HepG2 (cell line): ENCODE results near the gene KLHDC8B. TPM values are rescaled to one million over a fixed set of nuclear protein-coding genes. Genes with fewer than 3 reads are reported as not detected.

ENCODE experiments used
- ELF3 ChIP-seq: IDR thresholded peaks from 2 replicates; pipeline ENCODE4 v1.6.1; 2016; ENCODE audit warnings: missing genetic modification reagents, missing compliant biosample characterization
- GABPA ChIP-seq, 2 experiments: IDR thresholded peaks; 2 replicates each; pipeline ENCODE4 v1.6.1; 2011 to 2016; ENCODE audit warnings: low read depth in 2 of 2, low read length in 1 of 2, missing biosample characterization in 1 of 2, missing genetic modification characterization in 1 of 2
- GATAD1 ChIP-seq: IDR thresholded peaks from 2 replicates; pipeline ENCODE4 v1.6.1; 2016; ENCODE audit warnings: missing genetic modification reagents, missing compliant biosample characterization
- HNRNPK ChIP-seq: fragments of 200-400 bp; formaldehyde crosslinking; IDR thresholded peaks from 2 replicates; pipeline ENCODE4 v1.6.1; 2018; ENCODE audit warnings: low read length, low read depth, moderate library complexity, mild to moderate bottlenecking; ENCODE audit not compliant: poor library complexity, severe bottlenecking
- KLF12 ChIP-seq: sonication (generic); formaldehyde crosslinking; IDR thresholded peaks from 2 replicates; pipeline ENCODE4 v1.4.0; 2020; ENCODE audit warnings: missing genetic modification reagents, borderline replicate concordance
- MAX ChIP-seq: IDR thresholded peaks from 2 replicates; pipeline ENCODE4 v1.6.1; 2012; ENCODE audit warnings: inconsistent platforms
- PCBP1 ChIP-seq: fragments of 200-400 bp; formaldehyde crosslinking; IDR thresholded peaks from 2 replicates; pipeline ENCODE4 v1.6.1; 2017; ENCODE audit warnings: mild to moderate bottlenecking, low read depth, low read length, borderline replicate concordance
- PHF8 ChIP-seq: sonication (generic); formaldehyde crosslinking; IDR thresholded peaks from 2 replicates; pipeline ENCODE4 v1.5.0; 2020; ENCODE audit warnings: missing genetic modification reagents
- REST ChIP-seq, 2 experiments: IDR thresholded peaks; 2 replicates each; pipeline ENCODE4 v1.6.1; 2011 to 2012; ENCODE audit warnings: low read length in 2 of 2, borderline replicate concordance in 1 of 2, low read depth in 1 of 2, mild to moderate bottlenecking in 1 of 2, moderate library complexity in 1 of 2
- SPEN ChIP-seq: sonication (generic); formaldehyde crosslinking; IDR thresholded peaks from 2 replicates; pipeline ENCODE4 v1.5.1; 2020; ENCODE audit warnings: low read depth, mild to moderate bottlenecking, missing genetic modification reagents
- THRA ChIP-seq: sonication (generic); formaldehyde crosslinking; IDR thresholded peaks from 2 replicates; pipeline ENCODE4 v1.4.0; 2020; ENCODE audit warnings: missing genetic modification reagents, borderline replicate concordance
- U2AF1 ChIP-seq: fragments of 200-400 bp; formaldehyde crosslinking; optimal IDR thresholded peaks from 2 replicates; pipeline ENCODE3; 2017; ENCODE audit warnings: mild to moderate bottlenecking, low read depth, low read length
- ZBTB7B ChIP-seq: sonication (generic); formaldehyde crosslinking; IDR thresholded peaks from 2 replicates; pipeline ENCODE4 v1.4.0; 2020; ENCODE audit warnings: missing genetic modification reagents
- ZEB1 ChIP-seq: IDR thresholded peaks from 2 replicates; pipeline ENCODE4 v1.6.1; 2012; ENCODE audit warnings: mild to moderate bottlenecking, low read depth, inconsistent platforms; ENCODE audit not compliant: insufficient replicate concordance
- ZFP91 ChIP-seq: sonication (generic); formaldehyde crosslinking; IDR thresholded peaks from 2 replicates; pipeline ENCODE4 v1.9.0; 2022; ENCODE audit warnings: missing genetic modification reagents, mild to moderate bottlenecking, borderline replicate concordance
- ZMYM3 ChIP-seq: sonication (generic); formaldehyde crosslinking; IDR thresholded peaks from 2 replicates; pipeline ENCODE4 v1.5.1; 2020; ENCODE audit warnings: mild to moderate bottlenecking, missing genetic modification reagents
- ZNF296 ChIP-seq: sonication (generic); formaldehyde crosslinking; conservative IDR thresholded peaks from 2 replicates; pipeline ENCODE4 v1.5.0; 2020; ENCODE audit warnings: mild to moderate bottlenecking, missing genetic modification reagents
- ZNF331 ChIP-seq: sonication (generic); formaldehyde crosslinking; IDR thresholded peaks from 2 replicates; pipeline ENCODE4 v1.4.0; 2020; ENCODE audit warnings: missing genetic modification reagents
- ZNF350 ChIP-seq: sonication (generic); formaldehyde crosslinking; IDR thresholded peaks from 2 replicates; pipeline ENCODE4 v1.4.0; 2020; ENCODE audit warnings: mild to moderate bottlenecking, low read depth, missing genetic modification reagents, borderline replicate concordance
- ZNF740 ChIP-seq: sonication (generic); formaldehyde crosslinking; IDR thresholded peaks from 2 replicates; pipeline ENCODE4 v1.4.0; 2020; ENCODE audit warnings: missing genetic modification reagents
- ZSCAN22 ChIP-seq: sonication (generic); formaldehyde crosslinking; IDR thresholded peaks from 2 replicates; pipeline ENCODE4 v1.4.0; 2020; ENCODE audit warnings: mild to moderate bottlenecking, missing genetic modification reagents
- polyA plus RNA-seq, 8 experiments: library from polyadenylated mRNA; depleted of rRNA in 3 of 8; stranded (reverse) in 7 of 8; unstranded in 1 of 8; fragments of >200 nt; fragmentation: Illumina TruSeq in 4 of 8; extraction: Trizol in 4 of 8; gene quantifications; 2 replicates each; pipeline versions ENCODE4 v1.2.1 to v1.2.3, GENCODE V29; 2011 to 2016; ENCODE audit warnings: low read depth in 4 of 8, missing spikeins in 1 of 8, mixed read lengths in 1 of 8; ENCODE audit not compliant: insufficient read depth in 1 of 8
- total RNA-seq, 5 experiments: library from RNA; depleted of rRNA; stranded (reverse); fragments of >200 nt; fragmentation: Illumina TruSeq; extraction: Trizol; gene quantifications; 2 replicates each; pipeline ENCODE4 v1.2.3, GENCODE V29; 2016; ENCODE audit warnings: low read depth in 1 of 5

The KLHDC8B gene
- total and polyA plus RNA-seq, 2 of the 13 experiments (the other 11 are each of a cell fraction or from before 2014, with no cell fraction given): 17.2 to 17.8 TPM

- TF ChIP-seq THRA (CRISPR knock-in tag) (0 out of 2 replicates have a peak, but pooled peaks have one; percentile 28), ZSCAN22 (CRISPR knock-in tag) (no peak), ELF3 (CRISPR knock-in tag) (peak; percentile 36; the same call in 1 of the 2 replicates), SPEN (0 out of 2 replicates have a peak, but pooled peaks have one; percentile 49), ZNF296 (CRISPR knock-in tag) (no peak), ZNF350 (CRISPR knock-in tag) (peak; percentile 36; the same call in 1 of the 2 replicates), REST (IDR thresholded peaks at IDR 0.05; ENCODE audit: borderline replicate concordance in 1 of 2, low read depth in 1 of 2, low read length in 2 of 2) (peak in 1 of 2 experiments; percentile 20; a peak in 1 of 4 replicates), ZMYM3 (CRISPR knock-in tag) (peak; percentile 17; the same call in 1 of the 2 replicates), KLF12 (CRISPR knock-in tag) (no peak), PHF8 (CRISPR knock-in tag) (peak; percentile 46; the same call in 1 of the 2 replicates), HNRNPK (peak; percentile 34), ZBTB7B (CRISPR knock-in tag) (0 out of 2 replicates have a peak, but pooled peaks have one; percentile 24), ZFP91 (peak; percentile 30; the same call in 1 of the 2 replicates), ZNF740 (CRISPR knock-in tag) (no peak), GABPA (IDR thresholded peaks at IDR 0.05; ENCODE audit: low read depth, low read length) (no peak), GABPA (CRISPR knock-in tag; IDR thresholded peaks at IDR 0.05; ENCODE audit: low read depth) (peak; percentile 46; the same call in 1 of the 2 replicates), ZNF331 (0 out of 2 replicates have a peak, but pooled peaks have one; percentile 14), GATAD1 (peak; percentile 34; the same call in 1 of the 2 replicates), ZEB1 (no peak), MAX (peak; percentile 66), U2AF1 (peak; percentile 37), PCBP1 (0 out of 2 replicates have a peak, but pooled peaks have one; percentile 86)
Measured at GRCh38 chr3:49133226-49133951, 38.0 kb upstream of the KLHDC8B start (continued).
